B cell (primary cell): Measurements from ENCODE around the gene RLBP1. TPM values are rescaled to one million over a fixed set of nuclear protein-coding genes. Genes with fewer than 3 reads are reported as not detected.

Source experiments
- ATAC-seq: fragments of 200-7000 bp; cut with Tn5 transposase; one replicate; pipeline ENCODE4 v1.10.0; 2021; ENCODE audit warnings: low read depth, mild to moderate bottlenecking, moderate number of reproducible peaks, moderate library complexity
- CTCF ChIA-PET: fragments of 350-600 bp; sonication (Branson Sonifier 250); formaldehyde crosslinking; loops from one replicate; lab custom pipeline; 2021; ENCODE audit warnings: antibody characterized with exemption, inconsistent platforms; lab: Charles Lee
- POLR2A ChIA-PET: fragments of 350-600 bp; sonication (Branson Sonifier 250); formaldehyde crosslinking; loops from one replicate; lab custom pipeline; 2021; ENCODE audit warnings: antibody characterized with exemption; lab: Charles Lee
- DNase-seq: peaks from one replicate; pipeline ENCODE4 v3.0.0; 2013
- H2AFZ ChIP-seq: 2 replicates; pipeline ENCODE4 v1.6.1; 2012; ENCODE audit warnings: mild to moderate bottlenecking, low read depth, low read length; ENCODE audit not compliant: insufficient read depth, poor library complexity, severe bottlenecking
- H3K27ac ChIP-seq, 2 donors: 1 replicate in 1 of 2; 2 replicates in 1 of 2; pipeline ENCODE4 v1.5.1; 2012 to 2013; ENCODE audit warnings: low read length in 2 of 2, mild to moderate bottlenecking in 2 of 2, moderate library complexity in 1 of 2
- H3K27me3 ChIP-seq, 4 experiments: fragments of 200-600 bp in 1 of 4; sonication (generic) in 1 of 4; replicated peaks in 1 of 4; 1 replicate in 2 of 4; 2 replicates in 2 of 4; pipeline versions ENCODE4 v1.6.1 to v1.7.0; 2013 to 2016; ENCODE audit warnings: low read length in 3 of 4, mild to moderate bottlenecking in 2 of 4, mixed read lengths in 1 of 4, moderate library complexity in 1 of 4; ENCODE audit not compliant: insufficient read depth in 4 of 4, control insufficient read depth in 3 of 4; ENCODE audit errors: control extremely low read depth in 1 of 4
- H3K36me3 ChIP-seq, 2 experiments: replicated peaks in 1 of 2; 1 replicate in 1 of 2; 2 replicates in 1 of 2; pipeline versions ENCODE4 v1.6.1 to v1.7.1; 2013; ENCODE audit warnings: low read length in 1 of 2; ENCODE audit not compliant: insufficient read depth in 2 of 2, control insufficient read depth in 1 of 2; ENCODE audit errors: control extremely low read depth in 1 of 2, extremely low read depth in 1 of 2
- H3K4me1 ChIP-seq, 2 donors: fragments of 200-600 bp in 1 of 2; sonication (generic) in 1 of 2; 1 replicate in 1 of 2; 2 replicates in 1 of 2; pipeline versions ENCODE4 v1.5.1 to v1.6.1; 2013 to 2017; ENCODE audit warnings: low read length in 2 of 2; ENCODE audit not compliant: control insufficient read depth in 2 of 2, insufficient read depth in 2 of 2
- H3K4me2 ChIP-seq: replicated peaks from 2 replicates; pipeline ENCODE3; 2012; ENCODE audit warnings: mild to moderate bottlenecking, low read depth, low read length; ENCODE audit not compliant: poor library complexity, severe bottlenecking
- H3K4me3 ChIP-seq, 5 experiments: fragments of 200-600 bp in 1 of 5; sonication (generic) in 1 of 5; 1 replicate in 3 of 5; 2 replicates in 2 of 5; pipeline versions ENCODE4 v1.5.1 to v1.7.0; 2011 to 2016; ENCODE audit warnings: low read length in 4 of 5, mild to moderate bottlenecking in 4 of 5, low read depth in 2 of 5, control low read depth in 1 of 5, moderate library complexity in 1 of 5; ENCODE audit not compliant: insufficient read depth in 1 of 5; ENCODE audit errors: control extremely low read depth in 1 of 5, extremely low read depth in 1 of 5
- H3K79me2 ChIP-seq: fragments of 200-600 bp; sonication (generic); one replicate; pipeline ENCODE4 v1.6.0; 2016; ENCODE audit warnings: low read length; ENCODE audit not compliant: control insufficient read depth, insufficient read depth
- H3K9ac ChIP-seq: fragments of 200-600 bp; sonication (generic); 2 replicates; pipeline ENCODE4 v1.6.1; 2017; ENCODE audit warnings: mild to moderate bottlenecking, low read length, moderate library complexity
- H3K9me3 ChIP-seq, 3 donors: one replicate each; pipeline versions ENCODE4 v1.6.1 to v1.7.1; 2013; ENCODE audit warnings: low read length in 2 of 3; ENCODE audit not compliant: control insufficient read depth in 2 of 3, insufficient read depth in 1 of 3; ENCODE audit errors: control extremely low read depth in 1 of 3
- H4K20me1 ChIP-seq: 2 replicates; pipeline ENCODE4 v1.6.0; 2012; ENCODE audit warnings: mild to moderate bottlenecking, low read length; ENCODE audit not compliant: insufficient read depth, control insufficient read depth, poor library complexity, severe bottlenecking
- H3K27ac Mint-ChIP-seq: one replicate; pipeline ENCODE4 v1.8.0; 2021; ENCODE audit warnings: mixed read lengths
- H3K27me3 Mint-ChIP-seq: one replicate; pipeline ENCODE4 v1.8.0; 2021; ENCODE audit warnings: mixed read lengths
- H3K4me1 Mint-ChIP-seq: one replicate; pipeline ENCODE4 v1.8.0; 2021; ENCODE audit warnings: mixed read lengths
- H3K4me3 Mint-ChIP-seq: one replicate; pipeline ENCODE4 v1.8.0; 2021; ENCODE audit warnings: mixed read lengths
- H3K9me3 Mint-ChIP-seq: one replicate; pipeline ENCODE4 v1.8.0; 2022; ENCODE audit warnings: mixed read lengths; ENCODE audit not compliant: insufficient read depth
- CTCF ChIP-seq: fragments of 200-600 bp; IDR thresholded peaks from one replicate; pipeline ENCODE4 v1.8.0; 2022; ENCODE audit warnings: antibody characterized with exemption, mild to moderate bottlenecking
- EZH2 ChIP-seq: IDR thresholded peaks from 2 replicates; pipeline ENCODE4 v1.6.1; 2012; ENCODE audit warnings: borderline replicate concordance, low read depth, mild to moderate bottlenecking, moderate library complexity, low read length; ENCODE audit not compliant: insufficient read depth, poor library complexity, severe bottlenecking
- WGBS: methylation state at CpG from one replicate; pipeline ENCODE4 v1.1.5; 2013; ENCODE audit warnings: missing lambda C conversion rate; ENCODE audit not compliant: insufficient coverage; 5-methylcytosine and 5-hydroxymethylcytosine counted together
- intact Hi-C: fragments of 100-400 bp; cut with micrococcal nuclease; formaldehyde crosslinking; loops from one replicate; pipeline ENCODE4 v1.10.0; 2022
- polyA plus RNA-seq: library from polyadenylated mRNA; depleted of rRNA; stranded (reverse); fragments of >200 nt; gene quantifications from 2 replicates; pipeline ENCODE4 v1.2.3, GENCODE V29; 2012
- total RNA-seq, 2 donors: library from RNA; stranded (reverse); fragments of 120-200 nt in 1 of 2; gene quantifications; 1 replicate in 1 of 2; 2 replicates in 1 of 2; pipeline versions ENCODE4 v1.2.3 to v1.2.4, GENCODE V29; 2013 to 2022

Gene RLBP1
- total and polyA plus RNA-seq, 2 donors (not counting 1 experiment from before 2014, with no cell fraction given) = not detected

- Histone ChIP-seq H3K36me3 (peaks cover 6 to 23% of the 10 kb centered on the region in 2 experiments), H3K79me2 (no peaks in the 10 kb centered on the region), H4K20me1 (no peaks in the 10 kb centered on the region), H3K9ac (no peak overlapping the region), H3K4me3 (no peak overlapping the region), H3K4me2 (no peak overlapping the region), H3K9me3 (no peaks in the 10 kb centered on the region), H3K27me3 (no peaks in the 10 kb centered on the region), H2AFZ (no peak overlapping the region), H3K27ac (no peak overlapping the region), H3K4me1 (no peaks in the 10 kb centered on the region)
- Mint-ChIP-seq H3K27me3 (no peaks in the 10 kb centered on the region), H3K27ac (no peak overlapping the region), H3K4me1 (peaks cover 4% of the 10 kb centered on the region), H3K9me3 (no peaks in the 10 kb centered on the region), H3K4me3 (no peak overlapping the region)
- POLR2A ChIA-PET = no interaction called here
- intact Hi-C loops = no loop called here
- TF ChIP-seq EZH2 (no peak), CTCF (no peak)
- ATAC-seq (no peak), DNase-seq (no peak)
- 38% methylated on average over 1 of the region's 2 CpGs for WGBS
- CTCF ChIA-PET = interaction anchor here (1.0 to 4.2 kb wide), 3 partner anchors 12 to 108 kb away, joined by 5 to 25 read pairs (median 5); no protein-coding TSS in a partner anchor
These were observed 55.7 kb downstream of the RLBP1 start for GRCh38 chr15:89165677-89166076.

GRCh38 chr15:89164712-89165211 lies 56.6 kb downstream of the RLBP1 start:
- POLR2A ChIA-PET = no interaction called here
- no peak for TF ChIP-seq CTCF
- TF ChIP-seq EZH2 = no peak
- Mint-ChIP-seq H3K4me3 (no peak overlapping the region), H3K4me1 (peaks cover 4% of the 10 kb centered on the region), H3K27ac (no peak overlapping the region), H3K9me3 (no peaks in the 10 kb centered on the region), H3K27me3 (no peaks in the 10 kb centered on the region)
- Histone ChIP-seq H4K20me1 (no peaks in the 10 kb centered on the region), H3K4me3 (no peak overlapping the region), H3K4me2 (no peak overlapping the region), H2AFZ (no peak overlapping the region), H3K79me2 (no peaks in the 10 kb centered on the region), H3K4me1 (no peaks in the 10 kb centered on the region), H3K9me3 (no peaks in the 10 kb centered on the region), H3K27me3 (no peaks in the 10 kb centered on the region), H3K9ac (no peak overlapping the region), H3K27ac (no peak overlapping the region), H3K36me3 (peaks cover 6 to 20% of the 10 kb centered on the region in 2 experiments)
- CTCF ChIA-PET = interaction anchor here (1.0 to 1.9 kb wide), 2 partner anchors 17 to 107 kb away, joined by 5 read pairs; no protein-coding TSS in a partner anchor
- DNase-seq (no peak), ATAC-seq (no peak)
- 100% methylated on average over 3 of the region's 7 CpGs for WGBS
- intact Hi-C loops = no loop called here
